ENCODE results near the gene XXYLT1.
"Not testable (repeated sequence)": the region's sequence is repeated elsewhere in the genome, so short reads cannot be mapped to it uniquely, and the experiment has no call there.

XXYLT1 gene

DNA sequence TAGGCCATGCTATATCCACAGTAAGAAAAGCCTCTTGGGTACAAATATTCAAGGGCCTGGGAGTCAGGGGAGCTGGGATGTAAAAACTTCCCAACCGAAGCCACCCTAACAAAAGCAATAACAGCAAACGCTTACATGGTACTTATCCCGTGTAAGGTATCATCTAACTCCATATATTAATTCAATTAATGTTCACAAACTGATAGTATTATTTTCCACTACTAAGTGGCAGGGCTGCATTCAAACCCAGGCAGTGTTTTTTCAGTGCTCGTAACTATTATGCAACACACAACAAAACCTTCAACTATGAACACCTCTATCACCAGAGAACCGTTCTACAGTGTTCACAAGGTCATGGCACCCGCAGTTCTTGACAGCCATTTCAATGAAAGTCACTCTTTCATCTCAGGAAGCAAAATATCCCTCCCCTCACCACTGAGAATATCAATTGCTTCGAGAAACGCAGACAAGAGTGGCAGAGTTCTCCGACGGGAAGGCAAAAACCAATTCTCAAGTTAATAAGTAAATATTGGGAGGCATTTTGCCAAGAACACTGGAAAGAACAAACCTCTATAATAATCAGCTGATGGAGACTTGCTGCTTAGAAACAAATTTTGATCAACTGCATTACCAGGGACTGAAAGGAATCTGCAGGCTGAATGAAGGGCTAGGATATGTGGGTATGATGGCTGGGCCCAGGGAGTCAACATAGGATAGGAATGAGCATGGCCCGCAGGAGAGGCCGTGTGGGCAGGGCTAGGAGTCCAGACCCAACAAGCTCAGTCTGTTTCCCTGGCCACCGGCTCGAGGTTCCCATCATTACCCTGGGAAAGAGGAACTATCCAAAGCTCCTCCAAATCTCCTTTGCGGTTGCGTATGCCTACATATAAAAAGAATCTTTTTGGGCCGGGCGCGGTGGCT lies 72.3 kb downstream of the XXYLT1 start:
- peaks cover 2% of the 10 kb centered on the region for H3K36me3 Mint-ChIP-seq
- H3K27me3 Mint-ChIP-seq: no peaks in the 10 kb centered on the region
- H3K27ac Mint-ChIP-seq: no peak overlapping the region
- no peak overlapping the region for H3K4me3 Mint-ChIP-seq
- no peaks in the 10 kb centered on the region for H3K9me3 Mint-ChIP-seq (ENCODE audit: low read depth)
- H3K4me1 Mint-ChIP-seq (ENCODE audit: low read depth): peaks cover 24% of the 10 kb centered on the region

DNA sequence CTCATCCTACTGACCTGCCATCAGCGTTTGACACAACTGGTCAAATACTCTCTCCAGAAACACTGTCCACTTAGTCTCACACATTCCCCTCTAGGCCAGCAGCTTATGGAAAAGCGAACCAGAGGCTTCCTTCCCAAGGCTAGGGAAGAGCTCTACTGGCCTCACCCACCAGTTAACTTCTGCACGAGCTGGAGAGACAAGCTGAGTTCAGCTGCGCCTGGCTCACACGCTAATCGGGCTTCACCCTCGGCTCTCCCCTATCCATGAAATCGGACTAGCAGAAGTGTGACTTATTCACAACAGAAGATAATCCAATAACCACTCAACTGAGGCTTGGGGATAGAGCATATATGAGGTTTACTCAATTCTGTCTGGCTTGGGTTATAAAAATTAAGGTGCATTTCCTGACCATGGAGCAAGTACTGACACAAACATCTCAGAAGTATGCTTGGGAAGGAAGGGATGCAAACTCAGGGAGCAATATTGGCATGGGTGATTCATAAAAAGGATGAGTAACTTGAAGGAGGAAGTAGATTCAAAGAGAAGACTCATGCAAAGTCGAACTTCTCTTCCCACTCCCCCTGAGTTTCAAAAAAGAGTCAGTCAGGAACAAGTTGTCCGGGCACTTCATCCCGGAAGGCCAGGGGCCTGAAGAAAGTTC lies 73.1 kb downstream of the XXYLT1 start:
- H3K4me1 Mint-ChIP-seq (ENCODE audit: low read depth): peaks cover 18% of the 10 kb centered on the region
- H3K4me3 Mint-ChIP-seq: no peak overlapping the region
- H3K9me3 Mint-ChIP-seq (ENCODE audit: low read depth): no peaks in the 10 kb centered on the region
- H3K27ac Mint-ChIP-seq: no peak overlapping the region
- peaks cover 2% of the 10 kb centered on the region for H3K36me3 Mint-ChIP-seq
- no peaks in the 10 kb centered on the region for H3K27me3 Mint-ChIP-seq

DNA sequence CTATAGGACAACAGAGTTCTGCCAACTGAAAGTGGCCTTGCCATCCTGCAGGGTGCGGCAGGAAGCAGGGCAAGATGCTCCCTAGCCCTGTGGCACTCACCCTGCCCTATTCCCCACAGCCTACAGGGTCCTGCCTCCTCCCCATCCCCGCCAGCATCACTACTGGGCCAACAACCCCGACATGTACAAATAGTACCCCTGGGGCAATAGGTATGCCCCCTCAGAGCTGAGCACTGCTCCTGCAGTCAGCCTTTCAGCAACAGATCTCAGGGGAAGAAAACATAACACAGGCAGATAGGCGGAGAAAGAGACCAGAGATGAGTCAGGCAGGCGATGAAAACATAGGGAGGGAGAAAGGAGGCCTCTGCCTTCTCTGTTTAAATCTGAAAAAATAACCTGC lies 74.7 kb downstream of the XXYLT1 start:
- Mint-ChIP-seq H3K27me3 (no peaks in the 10 kb centered on the region), H3K36me3 (peaks cover 9% of the 10 kb centered on the region), H3K4me3 (no peak overlapping the region), H3K4me1 (ENCODE audit: low read depth) (peaks cover 18% of the 10 kb centered on the region), H3K9me3 (ENCODE audit: low read depth) (peaks cover 7% of the 10 kb centered on the region), H3K27ac (peak overlapping the region; percentile 12)

DNA sequence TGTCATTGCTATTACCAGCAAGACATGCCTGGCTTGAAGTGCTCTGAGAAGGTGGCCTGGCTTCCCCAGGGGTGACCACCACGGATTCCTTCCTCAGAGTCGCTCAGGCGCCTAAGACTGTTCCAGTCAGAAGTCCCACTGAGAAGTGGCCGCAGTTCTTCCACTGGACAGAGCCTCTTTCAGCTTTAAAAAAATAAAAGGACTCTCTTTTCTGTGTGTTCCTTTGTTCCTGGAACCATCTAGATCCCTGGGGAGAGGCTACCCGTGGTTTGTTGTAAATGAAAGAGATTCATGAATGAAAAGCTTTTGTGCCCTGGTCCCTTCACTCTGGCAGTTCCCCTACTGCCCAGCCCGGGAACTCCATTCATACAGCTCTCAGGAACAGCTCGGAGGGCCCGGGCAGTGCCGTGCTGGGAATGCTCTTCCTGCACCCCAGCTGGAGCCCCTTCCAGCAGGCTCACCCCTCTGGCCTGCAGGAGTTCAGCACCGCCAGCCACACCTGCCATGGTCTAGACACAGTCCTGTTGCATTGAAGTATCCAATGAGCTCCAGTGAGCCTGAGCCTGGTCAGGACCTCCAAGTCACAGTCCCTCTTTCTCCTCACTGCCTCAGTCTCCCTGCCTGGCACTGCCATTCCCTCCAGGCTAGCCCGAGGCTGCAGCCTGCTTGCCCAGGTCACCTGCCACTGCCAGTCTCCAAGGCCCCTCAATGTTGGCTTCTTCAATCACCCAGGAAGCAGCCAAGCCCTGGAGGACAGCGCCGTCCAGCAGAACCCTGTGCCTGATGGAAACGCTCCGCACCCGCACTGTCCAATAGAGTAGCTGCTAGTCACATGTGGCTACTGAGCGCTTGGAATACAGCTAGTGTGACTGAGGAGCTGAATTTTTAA lies 75.4 kb downstream of the XXYLT1 start:
- peaks cover 13% of the 10 kb centered on the region for H3K36me3 Mint-ChIP-seq
- H3K4me3 Mint-ChIP-seq: no peak overlapping the region
- H3K9me3 Mint-ChIP-seq (ENCODE audit: low read depth): peaks cover 10% of the 10 kb centered on the region
- no peaks in the 10 kb centered on the region for H3K27me3 Mint-ChIP-seq
- H3K27ac Mint-ChIP-seq: no peak overlapping the region
- peaks cover 18% of the 10 kb centered on the region for H3K4me1 Mint-ChIP-seq (ENCODE audit: low read depth)

DNA sequence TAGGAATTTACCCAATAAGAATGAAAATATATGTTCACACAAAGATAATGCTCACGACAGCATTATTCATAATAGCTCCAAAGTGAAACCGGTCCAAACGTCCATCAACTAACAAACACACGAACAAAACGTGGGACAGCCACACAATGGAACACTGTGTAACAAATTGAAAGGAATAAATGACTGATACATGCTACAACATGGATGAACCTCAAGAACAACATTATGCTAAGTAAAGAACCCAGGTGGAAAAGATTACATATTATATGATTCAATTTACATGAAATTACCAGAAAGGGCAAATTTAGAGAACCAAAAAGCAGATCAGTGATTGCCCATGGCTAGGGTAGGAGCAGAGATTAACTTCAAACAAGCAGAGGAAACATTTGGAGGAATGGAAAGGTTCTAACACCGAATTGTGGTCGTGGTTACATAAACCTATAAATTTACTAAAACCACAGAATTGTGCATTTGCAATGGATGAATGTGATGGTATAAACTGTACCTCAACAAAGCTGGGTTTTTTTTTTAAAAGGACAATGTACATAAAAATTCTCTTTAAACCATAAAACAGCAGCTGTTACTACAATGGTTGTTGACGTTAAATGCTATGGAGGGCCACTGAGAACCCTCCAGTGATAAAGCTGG lies 76.3 kb downstream of the XXYLT1 start:
- Mint-ChIP-seq H3K36me3 (peaks cover 12% of the 10 kb centered on the region), H3K4me1 (ENCODE audit: low read depth) (peaks cover 18% of the 10 kb centered on the region), H3K27me3 (no peaks in the 10 kb centered on the region), H3K4me3 (no peak overlapping the region), H3K27ac (peak overlapping the region; percentile 31), H3K9me3 (ENCODE audit: low read depth) (peaks cover 10% of the 10 kb centered on the region)

DNA sequence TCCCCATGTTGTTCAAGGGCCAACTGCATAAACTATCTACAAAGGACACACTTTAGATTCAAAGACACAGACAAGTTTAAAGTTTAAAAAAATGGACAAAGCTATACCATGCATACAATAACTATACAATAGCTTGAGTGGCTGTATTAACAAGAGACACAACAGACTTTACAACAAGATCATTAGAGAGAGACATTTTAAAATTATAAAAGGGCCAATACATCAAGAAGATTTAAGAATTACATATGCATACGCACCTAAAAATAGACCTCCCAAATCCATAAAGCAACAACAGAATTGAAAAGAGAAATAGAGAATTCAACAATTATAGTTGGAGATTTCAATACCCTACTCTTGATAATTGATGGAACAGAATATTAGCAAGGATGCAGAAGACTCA lies 79.4 kb downstream of the XXYLT1 start:
- H3K4me1 Mint-ChIP-seq (ENCODE audit: low read depth): peaks cover 17% of the 10 kb centered on the region

DNA sequence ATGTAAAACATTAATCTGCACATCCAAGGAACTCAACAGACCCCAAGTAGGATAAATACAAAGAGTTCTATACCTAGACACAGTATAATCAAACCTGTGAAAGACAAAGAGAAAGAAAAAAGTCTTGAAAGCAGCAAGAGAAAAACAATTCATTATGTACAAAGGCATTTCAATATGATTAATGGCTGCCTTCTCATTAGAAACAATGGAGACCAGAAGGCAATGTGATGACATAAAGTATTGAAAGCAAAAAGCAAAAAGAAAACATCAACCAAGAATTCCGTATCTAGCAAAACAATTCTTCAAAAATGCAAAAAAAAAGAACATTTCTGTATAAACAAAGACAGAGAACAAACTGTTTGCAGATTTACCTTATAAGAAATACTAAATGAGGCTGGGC lies 81.1 kb downstream of the XXYLT1 start:
- Mint-ChIP-seq H3K4me1 (ENCODE audit: low read depth) (peaks cover 25% of the 10 kb centered on the region), H3K27ac (no peak overlapping the region), H3K27me3 (no peaks in the 10 kb centered on the region), H3K4me3 (no peak overlapping the region), H3K9me3 (ENCODE audit: low read depth) (peaks cover 10% of the 10 kb centered on the region), H3K36me3 (peaks cover 16% of the 10 kb centered on the region)

More for the DNA sequence above, 79.4 kb downstream of the XXYLT1 start:
- Mint-ChIP-seq H3K9me3 (ENCODE audit: low read depth) (peaks cover 10% of the 10 kb centered on the region), H3K4me3 (no peak overlapping the region), H3K36me3 (peaks cover 15% of the 10 kb centered on the region), H3K27me3 (no peaks in the 10 kb centered on the region), H3K27ac (no peak overlapping the region)

DNA sequence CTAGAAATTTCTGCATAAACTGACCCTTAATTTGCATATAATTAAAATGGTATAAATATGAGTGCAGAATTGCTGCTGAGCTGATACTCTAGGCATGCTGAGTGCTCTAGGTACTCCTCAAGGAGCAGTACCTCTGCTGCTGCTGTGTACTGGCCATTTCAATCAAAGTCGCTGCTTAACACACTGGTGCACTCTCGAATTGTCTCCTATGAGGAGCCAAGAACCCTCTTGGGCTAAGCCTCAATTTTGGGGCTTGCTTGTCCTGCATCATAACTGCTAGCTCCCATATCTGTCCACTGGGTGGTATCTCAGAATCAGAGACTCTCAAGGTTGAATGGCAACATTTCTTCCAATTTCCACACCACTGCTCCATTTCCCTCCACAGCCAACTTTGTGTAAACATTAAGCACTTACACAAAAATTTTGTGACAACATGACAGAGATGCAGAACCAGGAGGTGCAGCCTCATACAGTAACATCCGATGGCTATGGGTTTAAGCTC lies 82.5 kb downstream of the XXYLT1 start:
- Mint-ChIP-seq H3K9me3 (ENCODE audit: low read depth) (peaks cover 10% of the 10 kb centered on the region), H3K27me3 (no peaks in the 10 kb centered on the region), H3K27ac (no peak overlapping the region), H3K4me3 (no peak overlapping the region), H3K36me3 (peaks cover 21% of the 10 kb centered on the region), H3K4me1 (ENCODE audit: low read depth) (peaks cover 30% of the 10 kb centered on the region)

DNA sequence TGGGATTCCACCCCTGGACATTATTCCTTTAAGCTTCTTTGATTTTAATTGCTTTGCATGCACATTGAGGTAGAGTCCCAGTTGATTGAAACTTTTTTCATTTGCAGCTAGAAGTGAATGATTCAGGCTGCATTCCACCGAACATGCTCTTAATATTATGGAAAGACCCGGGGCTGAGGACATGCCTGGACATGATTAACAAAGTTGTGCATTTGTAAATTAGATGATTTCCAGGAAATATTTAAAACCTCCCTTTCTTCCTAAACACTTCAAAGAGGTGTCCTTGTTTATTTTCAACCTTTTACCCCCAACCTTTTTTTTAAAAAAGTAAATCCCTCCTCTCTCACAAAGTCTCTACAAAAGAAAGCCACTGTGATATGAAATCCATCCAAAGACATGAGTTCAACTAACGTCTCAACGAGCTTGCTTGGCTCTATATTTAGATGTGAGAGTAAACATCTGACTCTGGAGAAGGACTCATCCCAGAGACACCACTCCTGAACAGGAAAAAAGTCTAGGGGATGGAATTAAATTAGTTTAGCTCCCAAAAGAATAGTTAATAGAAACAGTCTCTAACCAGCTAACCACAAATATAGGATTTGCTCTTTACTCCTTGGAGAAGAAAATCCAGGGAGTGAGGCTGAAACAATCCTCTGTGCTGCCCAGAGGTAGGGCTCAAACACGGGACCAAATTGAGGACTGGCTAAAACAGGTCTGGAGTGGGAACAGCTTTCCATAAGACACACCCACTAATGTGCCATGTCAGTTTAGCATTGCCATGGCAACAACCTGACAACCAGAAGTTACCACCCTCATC lies 83.1 kb downstream of the XXYLT1 start:
- H3K27ac Mint-ChIP-seq: no peak overlapping the region
- no peak overlapping the region for H3K4me3 Mint-ChIP-seq
- peaks cover 10% of the 10 kb centered on the region for H3K9me3 Mint-ChIP-seq (ENCODE audit: low read depth)
- peaks cover 21% of the 10 kb centered on the region for H3K36me3 Mint-ChIP-seq
- H3K27me3 Mint-ChIP-seq: no peaks in the 10 kb centered on the region
- H3K4me1 Mint-ChIP-seq (ENCODE audit: low read depth): peaks cover 35% of the 10 kb centered on the region

DNA sequence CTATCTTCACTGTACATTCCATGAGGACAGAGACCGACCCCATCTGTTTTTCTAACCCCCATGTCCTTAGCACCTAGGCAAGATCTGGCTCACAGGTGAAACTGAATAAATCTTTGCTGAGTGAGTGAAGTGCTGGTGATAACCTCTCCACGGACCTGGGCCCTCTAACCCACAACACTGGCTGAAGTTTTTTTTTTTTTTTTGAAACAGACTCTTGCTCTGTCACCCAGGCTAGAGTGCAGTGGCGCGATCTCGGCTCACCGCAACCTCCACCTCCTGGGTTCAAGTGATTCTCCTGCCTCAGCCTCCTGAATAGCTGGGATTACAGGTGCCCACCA lies 84.3 kb downstream of the XXYLT1 start:
- not testable (repeated sequence) for H3K9me3 Mint-ChIP-seq (ENCODE audit: low read depth); H3K27me3 Mint-ChIP-seq; H3K4me3 Mint-ChIP-seq
- Mint-ChIP-seq H3K4me1 (ENCODE audit: low read depth) (peaks cover 47% of the 10 kb centered on the region), H3K36me3 (peaks cover 18% of the 10 kb centered on the region), H3K27ac (peak overlapping the region; percentile 11)

DNA sequence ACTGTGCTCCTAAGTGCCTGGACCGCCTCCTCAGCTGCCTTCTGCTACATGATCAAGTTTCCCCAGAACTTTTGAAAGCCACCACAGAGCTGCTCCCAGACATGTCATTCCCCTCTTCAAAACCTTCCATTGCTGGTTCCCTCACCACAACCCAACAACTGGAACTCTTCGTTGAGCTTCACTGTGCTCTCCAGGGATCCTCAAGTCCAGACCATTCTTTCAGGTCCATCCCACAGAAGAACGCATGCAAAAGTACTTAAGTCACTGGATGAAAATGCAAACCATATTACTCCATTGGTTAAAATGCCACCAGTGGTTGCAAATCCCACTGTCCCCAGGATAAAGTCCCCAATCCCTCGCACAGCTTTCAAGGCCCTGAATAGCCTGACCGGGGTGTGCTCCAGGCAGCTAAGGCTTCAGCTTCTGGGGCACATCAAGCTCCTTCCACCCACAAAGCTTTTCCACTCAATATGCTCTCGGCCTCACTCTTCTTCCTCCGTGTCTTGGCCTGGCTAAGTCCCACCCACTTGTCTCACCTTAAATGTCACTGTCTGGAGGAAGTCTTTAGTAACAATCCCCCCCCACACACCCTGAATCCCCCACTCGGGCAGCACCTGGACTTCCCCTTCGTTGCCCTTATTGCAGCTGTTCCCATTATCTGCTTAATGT lies 84.8 kb downstream of the XXYLT1 start:
- Mint-ChIP-seq H3K27me3 (no peaks in the 10 kb centered on the region), H3K4me1 (ENCODE audit: low read depth) (peaks cover 50% of the 10 kb centered on the region), H3K27ac (peak overlapping the region; percentile 11), H3K4me3 (peak overlapping the region; percentile 14), H3K9me3 (ENCODE audit: low read depth) (peaks cover 3% of the 10 kb centered on the region), H3K36me3 (peaks cover 14% of the 10 kb centered on the region)

DNA sequence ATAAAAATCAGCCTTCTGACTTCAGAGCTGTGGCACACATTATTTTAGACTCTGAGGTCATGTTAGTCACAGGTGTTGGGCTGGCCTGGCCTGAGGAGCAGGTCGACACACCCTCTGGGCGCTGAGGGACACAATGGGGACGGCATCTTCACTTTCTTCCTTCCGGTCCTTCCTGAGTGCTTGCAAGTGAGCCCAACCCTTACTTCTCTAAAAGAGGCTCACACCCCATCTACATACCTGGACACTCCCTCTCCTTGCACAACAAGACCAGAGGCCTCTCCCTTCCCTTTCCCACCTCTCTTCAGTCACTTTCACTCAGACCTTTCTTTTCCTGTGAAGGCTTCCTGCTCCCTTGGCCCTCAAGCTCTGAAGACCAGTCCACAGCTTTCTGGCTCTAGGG lies 85.4 kb downstream of the XXYLT1 start:
- no peak overlapping the region for H3K4me3 Mint-ChIP-seq
- H3K27ac Mint-ChIP-seq: no peak overlapping the region
- H3K9me3 Mint-ChIP-seq (ENCODE audit: low read depth): no peaks in the 10 kb centered on the region
- H3K4me1 Mint-ChIP-seq (ENCODE audit: low read depth): peaks cover 51% of the 10 kb centered on the region
- no peaks in the 10 kb centered on the region for H3K27me3 Mint-ChIP-seq
- H3K36me3 Mint-ChIP-seq: peaks cover 13% of the 10 kb centered on the region

DNA sequence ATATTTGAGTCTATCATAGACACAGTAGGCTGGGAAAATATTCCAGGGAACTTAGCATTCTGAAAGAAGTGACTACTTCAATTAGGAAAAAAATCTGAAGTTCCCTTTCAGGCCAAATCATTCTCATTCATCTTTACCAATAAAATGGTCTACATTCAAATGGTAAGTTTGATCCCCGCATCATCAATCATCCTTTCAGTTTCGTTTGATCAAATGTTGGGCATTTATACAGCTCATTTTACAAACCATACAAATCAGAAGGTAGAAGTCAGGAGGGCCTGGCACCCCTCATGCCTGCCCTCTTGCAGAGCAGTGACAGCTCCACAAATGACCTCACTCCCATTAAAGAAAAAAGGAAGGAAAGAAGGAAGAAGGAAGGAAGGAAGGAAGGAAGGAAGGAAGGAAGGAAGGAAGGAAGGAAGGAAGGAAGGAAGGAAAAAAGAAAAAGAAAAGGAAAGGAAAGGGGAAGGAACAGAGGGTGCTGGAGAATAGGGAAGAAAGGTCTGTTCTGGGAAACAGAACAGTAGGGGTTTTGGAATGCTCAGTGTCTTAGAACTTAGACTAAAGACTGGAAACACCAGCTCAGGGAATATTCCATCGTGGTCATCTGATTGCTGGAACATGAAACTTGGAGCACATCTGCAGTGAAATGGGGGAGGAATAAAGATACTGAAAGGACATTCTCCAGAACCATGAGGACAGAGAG lies 86.1 kb downstream of the XXYLT1 start:
- Mint-ChIP-seq H3K4me1 (ENCODE audit: low read depth) (peaks cover 51% of the 10 kb centered on the region), H3K9me3 (ENCODE audit: low read depth) (no peaks in the 10 kb centered on the region), H3K27ac (peak overlapping the region; percentile 47), H3K36me3 (peaks cover 13% of the 10 kb centered on the region), H3K4me3 (no peak overlapping the region), H3K27me3 (no peaks in the 10 kb centered on the region)
